Activated naive CD4-positive, alpha-beta T cell treated with anti-CD3 and anti-CD28 coated beads, Interleukin-2, amount 50 U/mL, for 24 hours (primary cell): ENCODE measurements around the gene THBD.

Experiments used
- H3K27ac Mint-ChIP-seq: one replicate; pipeline ENCODE4 v1.8.0; 2021; ENCODE audit warnings: mild to moderate bottlenecking, mixed read lengths
- H3K27me3 Mint-ChIP-seq: one replicate; pipeline ENCODE4 v1.8.0; 2021; ENCODE audit warnings: mixed read lengths
- H3K36me3 Mint-ChIP-seq: one replicate; pipeline ENCODE4 v1.8.0; 2021; ENCODE audit warnings: mixed read lengths
- H3K4me1 Mint-ChIP-seq: one replicate; pipeline ENCODE4 v1.8.0; 2021; ENCODE audit warnings: mixed read lengths
- H3K4me3 Mint-ChIP-seq: one replicate; pipeline ENCODE4 v1.8.0; 2021; ENCODE audit warnings: mild to moderate bottlenecking, mixed read lengths
- H3K9me3 Mint-ChIP-seq: one replicate; pipeline ENCODE4 v1.8.0; 2021; ENCODE audit warnings: mixed read lengths

The THBD gene

DNA sequence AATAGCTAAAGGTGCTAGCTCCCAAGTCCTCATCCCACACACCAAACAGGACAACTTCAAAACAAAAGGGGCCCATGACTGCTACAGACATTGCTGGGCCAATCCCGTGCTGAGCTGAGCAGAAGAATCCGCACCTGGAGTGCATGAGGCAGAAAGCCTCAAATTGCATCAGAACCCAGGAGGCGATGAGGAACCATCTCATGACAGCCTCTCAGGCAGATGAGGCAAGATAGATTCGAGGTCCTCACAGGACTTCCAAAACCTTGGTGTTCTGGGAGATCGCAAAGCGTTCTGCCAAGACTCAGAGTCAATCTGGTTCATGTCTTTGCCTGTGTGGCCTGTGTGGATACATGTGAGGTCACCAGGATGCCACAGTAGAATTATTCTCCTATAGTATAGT is 47.2 kb downstream of the THBD start:
- H3K27ac Mint-ChIP-seq: no peak overlapping the region
- H3K27me3 Mint-ChIP-seq: no peaks in the 10 kb centered on the region
- no peaks in the 10 kb centered on the region for H3K36me3 Mint-ChIP-seq
- no peaks in the 10 kb centered on the region for H3K9me3 Mint-ChIP-seq
- H3K4me1 Mint-ChIP-seq: no peaks in the 10 kb centered on the region
- no peak overlapping the region for H3K4me3 Mint-ChIP-seq

- Mint-ChIP-seq H3K9me3 (no peaks in the 10 kb centered on the region), H3K4me3 (no peak overlapping the region)
Measured at GRCh38 chr20:23000232-23000947, 49.1 kb downstream of the THBD start.

DNA sequence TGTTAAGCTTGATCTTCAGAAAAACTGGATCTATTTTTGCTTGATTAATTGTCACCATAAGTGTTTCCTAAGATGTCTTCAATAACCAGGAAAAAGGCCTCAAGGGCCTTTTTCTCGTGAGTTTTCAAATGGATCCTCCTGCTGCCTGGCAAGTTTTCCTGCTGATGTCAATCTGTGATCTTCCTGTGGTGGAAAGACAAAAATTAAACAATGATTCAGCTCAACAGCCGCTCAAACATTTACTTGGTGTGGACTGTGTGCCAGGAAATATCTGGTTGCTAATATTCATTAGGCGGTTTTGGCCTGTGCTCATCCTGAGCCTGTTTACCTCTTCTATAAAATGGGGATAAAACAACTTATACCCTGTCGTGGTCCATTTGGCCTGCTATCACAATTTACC is 49.7 kb downstream of the THBD start:
- Mint-ChIP-seq H3K9me3 (no peaks in the 10 kb centered on the region), H3K27me3 (peaks cover 2% of the 10 kb centered on the region), H3K36me3 (no peaks in the 10 kb centered on the region), H3K27ac (no peak overlapping the region), H3K4me3 (no peak overlapping the region), H3K4me1 (no peaks in the 10 kb centered on the region)

More at GRCh38 chr20:23000232-23000947, 49.1 kb downstream of the THBD start:
- Mint-ChIP-seq H3K27ac (no peak overlapping the region), H3K4me1 (no peaks in the 10 kb centered on the region), H3K36me3 (no peaks in the 10 kb centered on the region), H3K27me3 (no peaks in the 10 kb centered on the region)

DNA sequence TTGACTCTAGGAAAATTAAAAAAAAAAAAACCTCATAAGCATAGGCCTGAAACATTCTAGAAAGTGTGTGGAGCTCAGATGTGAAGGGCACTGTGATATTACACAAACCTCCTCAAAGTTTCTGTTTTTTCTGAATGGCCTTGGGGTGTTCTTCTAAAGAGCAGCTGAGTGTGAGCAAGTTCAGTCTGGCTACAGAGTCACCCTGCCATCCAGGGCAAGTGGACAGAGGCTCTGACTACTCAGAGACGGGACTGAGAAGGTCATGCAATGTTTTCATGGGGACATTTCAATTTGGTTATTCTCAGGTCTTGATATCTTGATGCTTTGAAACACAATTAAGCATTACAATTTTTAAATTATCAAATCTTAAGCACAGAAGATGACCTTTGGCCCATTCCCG is 51.0 kb downstream of the THBD start:
- H3K27me3 Mint-ChIP-seq: peaks cover 4% of the 10 kb centered on the region
- H3K4me1 Mint-ChIP-seq: no peaks in the 10 kb centered on the region
- H3K4me3 Mint-ChIP-seq: no peak overlapping the region
- H3K9me3 Mint-ChIP-seq: no peaks in the 10 kb centered on the region
- no peak overlapping the region for H3K27ac Mint-ChIP-seq
- H3K36me3 Mint-ChIP-seq: no peaks in the 10 kb centered on the region

GRCh38 chr20:22995923-22996322 is 53.5 kb downstream of the THBD start:
- Mint-ChIP-seq H3K4me1 (no peaks in the 10 kb centered on the region), H3K27ac (no peak overlapping the region), H3K9me3 (peaks cover 5% of the 10 kb centered on the region), H3K27me3 (peaks cover 6% of the 10 kb centered on the region), H3K36me3 (no peaks in the 10 kb centered on the region), H3K4me3 (no peak overlapping the region)
